Measurements from ENCODE around the gene SLC16A3.

DNA sequence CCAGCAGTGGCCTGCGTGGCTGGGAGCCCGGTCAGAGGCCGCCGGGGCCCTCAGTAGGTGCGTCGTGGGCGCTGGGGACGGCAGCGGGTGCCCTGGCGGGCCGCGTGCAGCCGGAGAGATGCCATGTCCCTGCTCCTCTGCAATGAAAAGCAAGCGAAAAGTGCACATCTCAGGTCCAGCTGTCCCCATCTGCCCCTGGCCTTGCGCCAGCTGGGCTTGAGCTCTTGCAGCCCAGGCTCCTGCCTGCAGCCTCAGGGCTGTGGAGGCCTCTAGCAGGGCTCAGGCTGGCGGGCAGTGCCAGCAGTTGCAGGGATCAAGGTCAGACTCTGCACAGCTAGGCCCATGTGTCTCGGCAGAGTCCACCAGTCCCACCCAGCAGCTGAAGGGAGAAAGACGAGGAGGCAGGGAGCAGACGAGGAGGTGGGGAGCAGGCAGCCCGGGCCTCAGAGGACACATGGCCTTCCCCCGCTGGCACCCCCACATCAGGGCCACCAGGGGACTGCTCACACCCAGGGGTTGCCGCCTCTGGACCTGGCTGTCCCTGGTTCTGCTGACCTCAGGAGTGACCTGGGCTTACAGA, 11.2 kb downstream of the SLC16A3 start:
- TF ChIP-seq, protein P1, sequence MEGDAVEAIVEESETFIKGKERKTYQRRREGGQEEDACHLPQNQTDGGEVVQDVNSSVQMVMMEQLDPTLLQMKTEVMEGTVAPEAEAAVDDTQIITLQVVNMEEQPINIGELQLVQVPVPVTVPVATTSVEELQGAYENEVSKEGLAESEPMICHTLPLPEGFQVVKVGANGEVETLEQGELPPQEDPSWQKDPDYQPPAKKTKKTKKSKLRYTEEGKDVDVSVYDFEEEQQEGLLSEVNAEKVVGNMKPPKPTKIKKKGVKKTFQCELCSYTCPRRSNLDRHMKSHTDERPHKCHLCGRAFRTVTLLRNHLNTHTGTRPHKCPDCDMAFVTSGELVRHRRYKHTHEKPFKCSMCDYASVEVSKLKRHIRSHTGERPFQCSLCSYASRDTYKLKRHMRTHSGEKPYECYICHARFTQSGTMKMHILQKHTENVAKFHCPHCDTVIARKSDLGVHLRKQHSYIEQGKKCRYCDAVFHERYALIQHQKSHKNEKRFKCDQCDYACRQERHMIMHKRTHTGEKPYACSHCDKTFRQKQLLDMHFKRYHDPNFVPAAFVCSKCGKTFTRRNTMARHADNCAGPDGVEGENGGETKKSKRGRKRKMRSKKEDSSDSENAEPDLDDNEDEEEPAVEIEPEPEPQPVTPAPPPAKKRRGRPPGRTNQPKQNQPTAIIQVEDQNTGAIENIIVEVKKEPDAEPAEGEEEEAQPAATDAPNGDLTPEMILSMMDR (IDR thresholded peaks at IDR 0.05): no peak
- TF ChIP-seq POLR2A (IDR thresholded peaks at IDR 0.05): no peak

Data from body of pancreas (tissue), 4 donors.